Upper lobe of left lung (tissue), 4 donors: ENCODE results near the gene SLC35G3.

ENCODE experiments used
- EP300 ChIP-seq, 4 donors: sonication (generic); formaldehyde crosslinking; IDR thresholded peaks; one replicate each; pipeline ENCODE4 v1.5.1; 2017; ENCODE audit warnings: antibody characterized with exemption in 4 of 4, control low read depth in 2 of 4
- POLR2A ChIP-seq, 4 donors: fragments of 450-650 bp; IDR thresholded peaks; one replicate each; pipeline ENCODE4 v1.5.1; 2016 to 2017; ENCODE audit warnings: antibody characterized with exemption in 4 of 4, mild to moderate bottlenecking in 2 of 4
- POLR2AphosphoS5 ChIP-seq, 2 donors: sonication (generic); formaldehyde crosslinking; IDR thresholded peaks; one replicate each; pipeline ENCODE4 v1.5.1; 2017; ENCODE audit warnings: antibody characterized with exemption in 2 of 2
- TF ChIP-seq, protein P1 (sequence below), 6 experiments: fragments of 450-650 bp in 4 of 6; fragments of 200-600 bp in 2 of 6; sonication (generic) in 2 of 6; IDR thresholded peaks; one replicate each; pipeline ENCODE4 v1.5.1; 2016 to 2019; ENCODE audit warnings: antibody characterized with exemption in 6 of 6

DNA sequence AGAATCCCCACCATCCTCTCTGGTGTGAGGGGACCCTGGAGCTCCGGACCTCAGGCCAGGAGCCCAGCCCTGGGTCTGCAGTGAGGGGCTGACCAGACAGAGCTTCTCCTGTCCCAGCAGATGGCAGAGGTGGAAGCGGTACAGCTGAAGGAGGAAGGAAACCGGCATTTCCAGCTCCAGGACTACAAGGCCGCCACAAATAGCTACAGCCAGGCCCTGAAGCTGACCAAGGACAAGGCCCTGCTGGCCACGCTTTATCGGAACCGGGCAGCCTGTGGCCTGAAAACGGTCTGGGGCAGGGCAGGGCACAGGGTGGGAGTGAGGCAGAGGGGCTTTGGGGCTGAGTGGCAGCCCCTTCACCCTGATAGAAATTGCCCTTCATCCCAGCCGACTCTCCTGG, 46.0 kb downstream of the SLC35G3 start:
- TF ChIP-seq POLR2A (IDR thresholded peaks at IDR 0.05) (no peak), POLR2AphosphoS5 (IDR thresholded peaks at IDR 0.05) (no peak), EP300 (IDR thresholded peaks at IDR 0.05) (no peak)
- TF ChIP-seq, protein P1, sequence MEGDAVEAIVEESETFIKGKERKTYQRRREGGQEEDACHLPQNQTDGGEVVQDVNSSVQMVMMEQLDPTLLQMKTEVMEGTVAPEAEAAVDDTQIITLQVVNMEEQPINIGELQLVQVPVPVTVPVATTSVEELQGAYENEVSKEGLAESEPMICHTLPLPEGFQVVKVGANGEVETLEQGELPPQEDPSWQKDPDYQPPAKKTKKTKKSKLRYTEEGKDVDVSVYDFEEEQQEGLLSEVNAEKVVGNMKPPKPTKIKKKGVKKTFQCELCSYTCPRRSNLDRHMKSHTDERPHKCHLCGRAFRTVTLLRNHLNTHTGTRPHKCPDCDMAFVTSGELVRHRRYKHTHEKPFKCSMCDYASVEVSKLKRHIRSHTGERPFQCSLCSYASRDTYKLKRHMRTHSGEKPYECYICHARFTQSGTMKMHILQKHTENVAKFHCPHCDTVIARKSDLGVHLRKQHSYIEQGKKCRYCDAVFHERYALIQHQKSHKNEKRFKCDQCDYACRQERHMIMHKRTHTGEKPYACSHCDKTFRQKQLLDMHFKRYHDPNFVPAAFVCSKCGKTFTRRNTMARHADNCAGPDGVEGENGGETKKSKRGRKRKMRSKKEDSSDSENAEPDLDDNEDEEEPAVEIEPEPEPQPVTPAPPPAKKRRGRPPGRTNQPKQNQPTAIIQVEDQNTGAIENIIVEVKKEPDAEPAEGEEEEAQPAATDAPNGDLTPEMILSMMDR (IDR thresholded peaks at IDR 0.05), result no peak
